Umbilical cord (tissue), 1 donor: Measurements from ENCODE around the gene CPSF2. TPM values are rescaled to one million over a fixed set of nuclear protein-coding genes. Genes with fewer than 3 reads are reported as not detected.

Experiments
- total RNA-seq: library from RNA; depleted of rRNA; stranded (reverse); fragments of >200 nt; gene quantifications from one replicate; pipeline ENCODE4 v1.2.3, GENCODE V29; 2014; ENCODE audit warnings: low replicate concordance; ENCODE audit not compliant: insufficient read depth

Gene CPSF2
- total RNA-seq, 1 donor from 2014 or later, result 68.4 TPM

Other genes with a start within 250 kb of the CPSF2 start
- gene FBLN5, start 174.3 kb upstream of the CPSF2 start, total RNA-seq, result 86.9 TPM
- gene TRIP11, start 81.9 kb upstream of the CPSF2 start, total RNA-seq, result 41.2 TPM
- gene ATXN3, start 15.4 kb upstream of the CPSF2 start, total RNA-seq, result 61.9 TPM
- 145 TPM for gene NDUFB1, start 263 bp upstream of the CPSF2 start, total RNA-seq
- 1.7 TPM for gene SLC24A4, start 201.2 kb downstream of the CPSF2 start, total RNA-seq